ENCODE data around the gene MBP.

Gene MBP

DNA sequence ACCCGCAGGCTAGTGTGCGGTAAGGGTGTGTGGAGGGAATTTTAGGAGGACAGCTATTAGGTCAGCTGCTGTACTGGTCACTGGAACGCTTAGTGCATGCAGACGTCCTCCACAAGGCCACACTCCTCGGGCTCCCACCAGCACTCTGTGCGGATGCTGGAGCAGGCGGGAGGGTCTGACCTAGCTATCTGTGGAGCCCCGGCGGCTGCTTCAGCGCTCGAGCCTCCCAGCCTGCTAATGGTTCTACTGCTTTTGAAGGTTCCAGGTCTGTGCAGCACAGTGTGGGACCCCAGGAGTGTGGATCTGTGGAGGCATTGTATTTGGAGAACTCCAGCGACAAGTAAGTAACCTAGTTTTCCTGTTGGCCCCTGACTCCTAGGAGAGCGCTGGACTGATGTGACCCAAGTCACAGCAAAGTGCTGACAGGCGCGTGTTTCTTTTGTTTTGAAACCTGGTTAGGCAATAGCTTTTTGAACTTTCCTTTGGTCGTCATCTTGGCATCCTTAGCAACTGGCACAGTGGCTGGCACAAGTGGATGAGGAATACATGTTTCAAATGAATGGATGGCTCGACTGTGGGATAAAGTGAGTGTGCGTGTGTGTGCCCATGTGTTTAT, 196.8 kb downstream of the MBP start:
- DNase-seq = no peak

DNA sequence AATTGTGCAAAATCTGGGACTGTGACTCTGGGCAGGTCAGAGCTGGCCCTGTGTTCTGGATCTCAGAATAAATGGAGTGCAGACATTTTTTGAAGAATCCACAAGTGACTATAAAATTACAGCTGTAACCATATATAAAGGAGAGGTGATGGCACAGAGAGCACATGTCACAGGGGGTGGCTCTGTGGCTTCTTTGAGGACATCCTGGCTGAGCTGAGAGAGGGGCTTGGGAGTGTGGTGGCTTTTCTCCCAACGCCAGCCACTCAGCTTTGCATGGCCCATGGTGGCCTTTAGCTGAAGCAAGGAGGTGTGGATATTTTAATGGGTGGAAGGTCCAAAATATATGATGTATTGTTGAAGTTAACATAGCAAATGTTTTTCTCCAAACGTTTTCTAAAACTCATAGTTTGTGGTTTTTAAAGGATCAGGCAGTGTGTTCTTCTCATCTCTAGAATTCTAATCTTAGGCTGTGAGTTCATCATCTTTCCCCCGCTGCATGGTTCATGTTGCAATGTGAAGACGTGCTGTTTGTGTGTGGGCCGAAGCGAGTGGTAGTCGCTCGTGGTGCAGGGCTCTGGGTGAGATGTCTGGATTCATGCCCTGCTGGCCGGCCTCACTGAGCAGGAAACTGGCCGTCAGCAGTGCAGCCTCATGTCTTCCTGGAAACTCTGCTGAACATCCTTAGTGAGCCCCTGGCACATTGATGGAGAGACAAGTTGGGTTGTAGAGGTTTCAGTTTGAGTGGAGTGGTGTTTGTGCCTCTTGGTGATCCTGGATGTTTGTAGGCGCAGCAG, 200.4 kb downstream of the MBP start:
- DNase-seq = no peak

DNA sequence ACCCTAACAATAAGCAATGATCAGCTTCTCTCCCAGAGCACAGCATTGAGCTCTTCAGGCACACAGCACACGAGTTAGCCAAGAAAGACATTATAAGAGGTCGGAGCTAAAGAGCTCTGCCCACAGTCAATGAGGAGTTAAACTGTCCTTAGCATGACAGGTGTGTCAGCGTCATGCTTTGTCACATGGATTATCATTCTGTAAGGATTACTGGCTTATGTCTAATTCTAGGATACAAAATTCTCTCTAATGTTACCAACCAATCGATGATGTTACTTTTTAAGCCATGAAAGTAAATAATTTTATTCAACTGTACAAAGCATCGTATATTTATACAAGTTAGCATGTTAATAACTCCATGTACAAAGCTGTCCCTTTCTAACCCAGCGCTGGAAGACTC, 201.4 kb downstream of the MBP start:
- DNase-seq = no peak
